Measurements from ENCODE around the gene CD300E. TPM values are rescaled to one million over a fixed set of nuclear protein-coding genes. Genes with fewer than 3 reads are reported as not detected.
A peak's percentile ranks its signal among the peaks of the same experiment; 100 is the strongest.

The CD300E gene
- total and polyA plus RNA-seq, 2 donors (not counting 1 experiment from before 2014, with no cell fraction given), result 0.10 to 0.92 TPM

GRCh38 chr17:74616696-74617095, 6.8 kb downstream of the CD300E start:
- Histone ChIP-seq H3K4me3 (ENCODE audit: control extremely low read depth in 1 of 5, extremely low read depth in 1 of 5, insufficient read depth in 1 of 5, low read depth in 2 of 5, low read length in 4 of 5) (no peak overlapping the region), H3K36me3 (replicated peaks in 1 of 2; ENCODE audit: control extremely low read depth in 1 of 2, control insufficient read depth in 1 of 2, extremely low read depth in 1 of 2, insufficient read depth in 2 of 2, low read length in 1 of 2) (no peaks in the 10 kb centered on the region), H3K4me2 (replicated peaks; ENCODE audit: low read depth, low read length, poor library complexity, severe bottlenecking) (no peak overlapping the region), H3K27me3 (replicated peaks in 1 of 4; ENCODE audit: control extremely low read depth in 1 of 4, control insufficient read depth in 3 of 4, insufficient read depth in 4 of 4, low read length in 3 of 4) (peaks cover 0 to 43% (median 14%) of the 10 kb centered on the region in 4 experiments), H3K4me1 (ENCODE audit: control insufficient read depth in 2 of 2, insufficient read depth in 2 of 2, low read length in 2 of 2) (peaks cover 18 to 19% of the 10 kb centered on the region in 2 donors), H3K79me2 (ENCODE audit: control insufficient read depth, insufficient read depth, low read length) (no peaks in the 10 kb centered on the region), H2AFZ (ENCODE audit: insufficient read depth, low read depth, low read length, poor library complexity, severe bottlenecking) (no peak overlapping the region), H3K9ac (ENCODE audit: low read length) (no peak overlapping the region), H4K20me1 (ENCODE audit: control insufficient read depth, insufficient read depth, low read length, poor library complexity, severe bottlenecking) (no peaks in the 10 kb centered on the region), H3K27ac (ENCODE audit: low read length in 2 of 2) (no peak overlapping the region), H3K9me3 (ENCODE audit: control extremely low read depth in 1 of 3, control insufficient read depth in 2 of 3, insufficient read depth in 1 of 3, low read length in 2 of 3) (peaks cover 0 to 7% (median 0%) of the 10 kb centered on the region in 3 donors)
- CTCF ChIA-PET, result interaction anchor here (2.2 kb wide), 1 partner anchor 14 kb away, joined by 6 read pairs; no protein-coding TSS in a partner anchor
- intact Hi-C loops (cut with micrococcal nuclease), result no loop called here
- H3K9me3 Mint-ChIP-seq (ENCODE audit: insufficient read depth), result no peaks in the 10 kb centered on the region
- no peak for DNase-seq
- H3K4me1 Mint-ChIP-seq, result peaks cover 11% of the 10 kb centered on the region
- H3K4me3 Mint-ChIP-seq, result no peak overlapping the region
- H3K27me3 Mint-ChIP-seq, result peaks cover 48% of the 10 kb centered on the region
- POLR2A ChIA-PET, result no interaction called here
- WGBS (ENCODE audit: insufficient coverage), result 92% methylated on average over 6 of the region's 7 CpGs
- ATAC-seq (ENCODE audit: low read depth), result no peak
- no peak overlapping the region for H3K27ac Mint-ChIP-seq
- no peak for TF ChIP-seq CTCF (IDR thresholded peaks at IDR 0.05)

- H3K36me3 ChIP-seq (replicated peaks in 1 of 2; ENCODE audit: control extremely low read depth in 1 of 2, control insufficient read depth in 1 of 2, extremely low read depth in 1 of 2, insufficient read depth in 2 of 2, low read length in 1 of 2), result no peaks in the 10 kb centered on the region
- H3K27ac ChIP-seq (ENCODE audit: low read length in 2 of 2), result no peak overlapping the region
- intact Hi-C loops (cut with micrococcal nuclease), result no loop called here
- peaks cover 0 to 17% (median 3%) of the 10 kb centered on the region in 3 donors for H3K9me3 ChIP-seq (ENCODE audit: control extremely low read depth in 1 of 3, control insufficient read depth in 2 of 3, insufficient read depth in 1 of 3, low read length in 2 of 3)
- ATAC-seq (ENCODE audit: low read depth) (no peak), DNase-seq (no peak)
- no peaks in the 10 kb centered on the region for H4K20me1 ChIP-seq (ENCODE audit: control insufficient read depth, insufficient read depth, low read length, poor library complexity, severe bottlenecking)
- Mint-ChIP-seq H3K27me3 (peaks cover 43% of the 10 kb centered on the region), H3K9me3 (ENCODE audit: insufficient read depth) (no peaks in the 10 kb centered on the region), H3K27ac (no peak overlapping the region), H3K4me1 (peaks cover 11% of the 10 kb centered on the region), H3K4me3 (no peak overlapping the region)
- H3K4me1 ChIP-seq (ENCODE audit: control insufficient read depth in 2 of 2, insufficient read depth in 2 of 2, low read length in 2 of 2), result peaks cover 21 to 22% of the 10 kb centered on the region in 2 donors
- H3K4me2 ChIP-seq (replicated peaks; ENCODE audit: low read depth, low read length, poor library complexity, severe bottlenecking), result peak overlapping the region; percentile 34
- ChIA-PET POLR2A (no interaction called here), CTCF (interaction anchor here (0.9 kb wide), 1 partner anchor 13 kb away, joined by 3 read pairs; no protein-coding TSS in a partner anchor)
- H2AFZ ChIP-seq (ENCODE audit: insufficient read depth, low read depth, low read length, poor library complexity, severe bottlenecking), result no peak overlapping the region
- peaks cover 0 to 39% (median 8%) of the 10 kb centered on the region in 4 experiments for H3K27me3 ChIP-seq (replicated peaks in 1 of 4; ENCODE audit: control extremely low read depth in 1 of 4, control insufficient read depth in 3 of 4, insufficient read depth in 4 of 4, low read length in 3 of 4)
- H3K4me3 ChIP-seq (ENCODE audit: control extremely low read depth in 1 of 5, extremely low read depth in 1 of 5, insufficient read depth in 1 of 5, low read depth in 2 of 5, low read length in 4 of 5), result no peak overlapping the region
- TF ChIP-seq CTCF (IDR thresholded peaks at IDR 0.05) (no peak), EZH2 (IDR thresholded peaks at IDR 0.05; ENCODE audit: borderline replicate concordance, insufficient read depth, low read depth, low read length, poor library complexity, severe bottlenecking) (no peak)
- WGBS (ENCODE audit: insufficient coverage), result 92% methylated on average over 5 of the region's 6 CpGs
- H3K79me2 ChIP-seq (ENCODE audit: control insufficient read depth, insufficient read depth, low read length), result no peaks in the 10 kb centered on the region
- H3K9ac ChIP-seq (ENCODE audit: low read length), result no peak overlapping the region
Measured at GRCh38 chr17:74612046-74612445, 11.5 kb downstream of the CD300E start.

Measured in B cell (primary cell).